ENCODE data around the gene UCN3. TPM values are rescaled to one million over a fixed set of nuclear protein-coding genes. Genes with fewer than 3 reads are reported as not detected.

The UCN3 gene
- total and polyA plus RNA-seq, 10 of the 15 experiments (the other 5 are each of a cell fraction or from before 2014, with no cell fraction given): not detected

DNA sequence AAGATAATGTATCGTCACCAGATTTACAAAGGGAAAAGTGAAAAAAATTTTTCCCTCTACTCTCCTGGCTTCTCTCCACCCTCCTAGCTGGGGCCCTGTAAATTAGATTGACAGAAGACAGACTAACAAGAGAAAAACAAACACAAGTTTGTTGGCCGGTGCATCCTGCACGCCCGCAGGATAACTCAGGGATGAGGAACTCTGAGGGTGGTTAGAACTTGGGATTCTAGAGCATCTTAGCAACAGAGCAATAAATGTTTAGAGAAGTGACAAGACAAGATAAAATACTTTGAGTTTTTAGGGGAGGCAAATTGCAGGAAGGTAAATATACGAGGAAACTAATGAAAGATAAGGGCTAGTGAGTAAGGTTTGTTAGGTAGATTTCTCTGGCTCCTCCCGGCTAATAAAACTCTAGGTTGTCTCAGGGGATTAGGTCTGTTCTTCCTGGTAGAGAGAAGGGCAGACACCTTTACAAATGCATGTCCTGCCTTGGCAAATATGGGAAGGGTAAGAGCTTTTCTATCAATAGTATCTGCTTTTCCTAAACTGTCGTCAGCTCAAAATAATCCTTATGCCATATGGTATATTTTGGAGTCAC is 4.3 kb upstream of the UCN3 start:
- RAD21 ChIA-PET (ENCODE audit: unreplicated experiment): no interaction called here
- FAIRE-seq (no peak), ATAC-seq (no peak), DNase-seq (ENCODE audit: low read depth, low spot score) (no peak)
- H3K9ac ChIP-seq (ENCODE audit: control insufficient read depth, insufficient read depth, low read length): no peak overlapping the region
- H2AFZ ChIP-seq (ENCODE audit: control insufficient read depth, low read depth, low read length): no peak overlapping the region
- no peaks in the 10 kb centered on the region for H3K36me3 ChIP-seq (ENCODE audit: control insufficient read depth in 2 of 2, insufficient read depth in 2 of 2, low read length in 1 of 2)
- H3K4me3 ChIP-seq: no peak overlapping the region
- WGBS (ENCODE audit: insufficient coverage, insufficient replicate concordance, low lambda C conversion rate, missing lambda C conversion rate): 50% methylated on average over 7 of the region's 7 CpGs
- BruUV-seq (replicated peaks): no TSS peak
- SMC1A ChIA-PET (ENCODE audit: uncharacterized antibody, unreplicated experiment): interaction anchor here (0.5 kb wide), 1 partner anchor 209 kb away, joined by 3 read pairs; no protein-coding TSS in a partner anchor
- intact Hi-C loops (cut with micrococcal nuclease; ENCODE audit: unreplicated experiment): no loop called here
- CTCF ChIA-PET: no interaction called here
- no peaks in the 10 kb centered on the region for H4K20me1 ChIP-seq (ENCODE audit: control insufficient read depth, insufficient read depth)
- no peaks in the 10 kb centered on the region for H3K79me2 ChIP-seq (ENCODE audit: control insufficient read depth, insufficient read depth, low read length)
- H3K27ac ChIP-seq (ENCODE audit: control insufficient read depth, insufficient read depth): no peak overlapping the region
- H3K9me3 ChIP-seq (replicated peaks; ENCODE audit: control insufficient read depth, insufficient read depth, low read length): no peaks in the 10 kb centered on the region
- H3K4me2 ChIP-seq (ENCODE audit: control insufficient read depth, insufficient read depth): no peak overlapping the region
- H3K27me3 ChIP-seq (replicated peaks in 1 of 2; ENCODE audit: control insufficient read depth in 2 of 2, insufficient read depth in 2 of 2, low read length in 1 of 2): no peaks in the 10 kb centered on the region
- in situ Hi-C loops (cut with MboI): no loop called here
- no peaks in the 10 kb centered on the region for H3K4me1 ChIP-seq (ENCODE audit: control insufficient read depth, insufficient read depth, low read length)
- POLR2A ChIA-PET: no interaction called here
- TF ChIP-seq HDGF (IDR thresholded peaks at IDR 0.05) (no peak), NFIC (IDR thresholded peaks at IDR 0.05; ENCODE audit: low read depth, low read length) (no peak), HCFC1 (IDR thresholded peaks at IDR 0.05; ENCODE audit: low read length) (no peak), JUND (IDR thresholded peaks at IDR 0.05; ENCODE audit: low read depth, low read length) (no peak), SP1 (IDR thresholded peaks at IDR 0.05; ENCODE audit: low read depth, low read length) (no peak), CREM (IDR thresholded peaks at IDR 0.05; ENCODE audit: low read depth) (no peak), IKZF1 (conservative IDR thresholded peaks at IDR 0.05) (no peak), SRF (IDR thresholded peaks at IDR 0.05; ENCODE audit: low read depth in 2 of 2, low read length in 2 of 2) (no peak), POLR2AphosphoS5 (IDR thresholded peaks at IDR 0.05; ENCODE audit: low read length) (no peak), BRCA1 (IDR thresholded peaks at IDR 0.05; ENCODE audit: low read depth, low read length) (no peak), BCL11A (IDR thresholded peaks at IDR 0.05; ENCODE audit: low read depth, low read length) (no peak), DPF2 (IDR thresholded peaks at IDR 0.05) (no peak), POU2F2 (IDR thresholded peaks at IDR 0.05; ENCODE audit: borderline replicate concordance, low read depth, low read length) (no peak), MXI1 (IDR thresholded peaks at IDR 0.05; ENCODE audit: low read depth, low read length) (no peak)
- TF ChIP-seq, protein P1, sequence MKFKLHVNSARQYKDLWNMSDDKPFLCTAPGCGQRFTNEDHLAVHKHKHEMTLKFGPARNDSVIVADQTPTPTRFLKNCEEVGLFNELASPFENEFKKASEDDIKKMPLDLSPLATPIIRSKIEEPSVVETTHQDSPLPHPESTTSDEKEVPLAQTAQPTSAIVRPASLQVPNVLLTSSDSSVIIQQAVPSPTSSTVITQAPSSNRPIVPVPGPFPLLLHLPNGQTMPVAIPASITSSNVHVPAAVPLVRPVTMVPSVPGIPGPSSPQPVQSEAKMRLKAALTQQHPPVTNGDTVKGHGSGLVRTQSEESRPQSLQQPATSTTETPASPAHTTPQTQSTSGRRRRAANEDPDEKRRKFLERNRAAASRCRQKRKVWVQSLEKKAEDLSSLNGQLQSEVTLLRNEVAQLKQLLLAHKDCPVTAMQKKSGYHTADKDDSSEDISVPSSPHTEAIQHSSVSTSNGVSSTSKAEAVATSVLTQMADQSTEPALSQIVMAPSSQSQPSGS (IDR thresholded peaks at IDR 0.05; ENCODE audit: low read length): no peak
- TF ChIP-seq, protein P2, sequence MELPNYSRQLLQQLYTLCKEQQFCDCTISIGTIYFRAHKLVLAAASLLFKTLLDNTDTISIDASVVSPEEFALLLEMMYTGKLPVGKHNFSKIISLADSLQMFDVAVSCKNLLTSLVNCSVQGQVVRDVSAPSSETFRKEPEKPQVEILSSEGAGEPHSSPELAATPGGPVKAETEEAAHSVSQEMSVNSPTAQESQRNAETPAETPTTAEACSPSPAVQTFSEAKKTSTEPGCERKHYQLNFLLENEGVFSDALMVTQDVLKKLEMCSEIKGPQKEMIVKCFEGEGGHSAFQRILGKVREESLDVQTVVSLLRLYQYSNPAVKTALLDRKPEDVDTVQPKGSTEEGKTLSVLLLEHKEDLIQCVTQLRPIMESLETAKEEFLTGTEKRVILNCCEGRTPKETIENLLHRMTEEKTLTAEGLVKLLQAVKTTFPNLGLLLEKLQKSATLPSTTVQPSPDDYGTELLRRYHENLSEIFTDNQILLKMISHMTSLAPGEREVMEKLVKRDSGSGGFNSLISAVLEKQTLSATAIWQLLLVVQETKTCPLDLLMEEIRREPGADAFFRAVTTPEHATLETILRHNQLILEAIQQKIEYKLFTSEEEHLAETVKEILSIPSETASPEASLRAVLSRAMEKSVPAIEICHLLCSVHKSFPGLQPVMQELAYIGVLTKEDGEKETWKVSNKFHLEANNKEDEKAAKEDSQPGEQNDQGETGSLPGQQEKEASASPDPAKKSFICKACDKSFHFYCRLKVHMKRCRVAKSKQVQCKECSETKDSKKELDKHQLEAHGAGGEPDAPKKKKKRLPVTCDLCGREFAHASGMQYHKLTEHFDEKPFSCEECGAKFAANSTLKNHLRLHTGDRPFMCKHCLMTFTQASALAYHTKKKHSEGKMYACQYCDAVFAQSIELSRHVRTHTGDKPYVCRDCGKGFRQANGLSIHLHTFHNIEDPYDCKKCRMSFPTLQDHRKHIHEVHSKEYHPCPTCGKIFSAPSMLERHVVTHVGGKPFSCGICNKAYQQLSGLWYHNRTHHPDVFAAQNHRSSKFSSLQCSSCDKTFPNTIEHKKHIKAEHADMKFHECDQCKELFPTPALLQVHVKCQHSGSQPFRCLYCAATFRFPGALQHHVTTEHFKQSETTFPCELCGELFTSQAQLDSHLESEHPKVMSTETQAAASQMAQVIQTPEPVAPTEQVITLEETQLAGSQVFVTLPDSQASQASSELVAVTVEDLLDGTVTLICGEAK (IDR thresholded peaks at IDR 0.05; ENCODE audit: borderline replicate concordance): no peak
- TF ChIP-seq, protein P3, sequence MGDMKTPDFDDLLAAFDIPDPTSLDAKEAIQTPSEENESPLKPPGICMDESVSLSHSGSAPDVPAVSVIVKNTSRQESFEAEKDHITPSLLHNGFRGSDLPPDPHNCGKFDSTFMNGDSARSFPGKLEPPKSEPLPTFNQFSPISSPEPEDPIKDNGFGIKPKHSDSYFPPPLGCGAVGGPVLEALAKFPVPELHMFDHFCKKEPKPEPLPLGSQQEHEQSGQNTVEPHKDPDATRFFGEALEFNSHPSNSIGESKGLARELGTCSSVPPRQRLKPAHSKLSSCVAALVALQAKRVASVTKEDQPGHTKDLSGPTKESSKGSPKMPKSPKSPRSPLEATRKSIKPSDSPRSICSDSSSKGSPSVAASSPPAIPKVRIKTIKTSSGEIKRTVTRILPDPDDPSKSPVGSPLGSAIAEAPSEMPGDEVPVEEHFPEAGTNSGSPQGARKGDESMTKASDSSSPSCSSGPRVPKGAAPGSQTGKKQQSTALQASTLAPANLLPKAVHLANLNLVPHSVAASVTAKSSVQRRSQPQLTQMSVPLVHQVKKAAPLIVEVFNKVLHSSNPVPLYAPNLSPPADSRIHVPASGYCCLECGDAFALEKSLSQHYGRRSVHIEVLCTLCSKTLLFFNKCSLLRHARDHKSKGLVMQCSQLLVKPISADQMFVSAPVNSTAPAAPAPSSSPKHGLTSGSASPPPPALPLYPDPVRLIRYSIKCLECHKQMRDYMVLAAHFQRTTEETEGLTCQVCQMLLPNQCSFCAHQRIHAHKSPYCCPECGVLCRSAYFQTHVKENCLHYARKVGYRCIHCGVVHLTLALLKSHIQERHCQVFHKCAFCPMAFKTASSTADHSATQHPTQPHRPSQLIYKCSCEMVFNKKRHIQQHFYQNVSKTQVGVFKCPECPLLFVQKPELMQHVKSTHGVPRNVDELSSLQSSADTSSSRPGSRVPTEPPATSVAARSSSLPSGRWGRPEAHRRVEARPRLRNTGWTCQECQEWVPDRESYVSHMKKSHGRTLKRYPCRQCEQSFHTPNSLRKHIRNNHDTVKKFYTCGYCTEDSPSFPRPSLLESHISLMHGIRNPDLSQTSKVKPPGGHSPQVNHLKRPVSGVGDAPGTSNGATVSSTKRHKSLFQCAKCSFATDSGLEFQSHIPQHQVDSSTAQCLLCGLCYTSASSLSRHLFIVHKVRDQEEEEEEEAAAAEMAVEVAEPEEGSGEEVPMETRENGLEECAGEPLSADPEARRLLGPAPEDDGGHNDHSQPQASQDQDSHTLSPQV (IDR thresholded peaks at IDR 0.05): no peak

Measured in GM12878 (cell line).